Loucy (cell line): ENCODE measurements around the gene ZNF44.

Experiments
- H2AFZ ChIP-seq: fragments of 200-600 bp; sonication (generic); 2 replicates; pipeline ENCODE4 v1.6.0; 2016; ENCODE audit warnings: antibody characterized with exemption, mild to moderate bottlenecking, low read length, moderate library complexity
- H3F3A ChIP-seq: fragments of 200-600 bp; 2 replicates; pipeline ENCODE4 v1.6.0; 2016; ENCODE audit warnings: antibody characterized with exemption, low read depth, mild to moderate bottlenecking
- H3K27me3 ChIP-seq: fragments of 200-600 bp; sonication (generic); 2 replicates; pipeline ENCODE4 v1.6.1; 2014; ENCODE audit warnings: low read length, mild to moderate bottlenecking; ENCODE audit not compliant: insufficient read depth, poor library complexity, severe bottlenecking
- H3K36me3 ChIP-seq: fragments of 200-600 bp; sonication (generic); 2 replicates; pipeline ENCODE4 v1.6.1; 2016; ENCODE audit warnings: low read length; ENCODE audit not compliant: insufficient read depth
- H3K4me1 ChIP-seq: fragments of 200-600 bp; sonication (generic); 2 replicates; pipeline ENCODE4 v1.5.1; 2014; ENCODE audit warnings: low read length, mild to moderate bottlenecking; ENCODE audit not compliant: insufficient read depth, poor library complexity, severe bottlenecking
- H3K4me2 ChIP-seq: fragments of 200-600 bp; sonication (generic); 2 replicates; pipeline ENCODE4 v1.6.0; 2014; ENCODE audit warnings: antibody characterized with exemption, low read length, low read depth, mild to moderate bottlenecking; ENCODE audit not compliant: poor library complexity, severe bottlenecking
- H3K4me3 ChIP-seq: fragments of 200-600 bp; sonication (generic); 2 replicates; pipeline ENCODE4 v1.5.1; 2014; ENCODE audit warnings: low read length, mild to moderate bottlenecking, mixed read lengths; ENCODE audit not compliant: poor library complexity, severe bottlenecking
- H3K79me2 ChIP-seq: fragments of 200-600 bp; sonication (generic); 2 replicates; pipeline ENCODE4 v1.6.1; 2014; ENCODE audit warnings: low read length; ENCODE audit not compliant: insufficient read depth
- H3K9ac ChIP-seq: fragments of 200-600 bp; sonication (generic); 2 replicates; pipeline ENCODE4 v1.6.0; 2014; ENCODE audit warnings: mild to moderate bottlenecking, low read depth, low read length, moderate library complexity; ENCODE audit not compliant: poor library complexity, severe bottlenecking
- H3K9me2 ChIP-seq: fragments of 200-600 bp; sonication (generic); replicated peaks from 2 replicates; pipeline ENCODE4 v1.6.1; 2016; ENCODE audit warnings: low read depth, low read length, mixed read lengths
- H3K9me3 ChIP-seq: fragments of 200-600 bp; sonication (generic); 2 replicates; pipeline ENCODE4 v1.6.1; 2014; ENCODE audit warnings: mild to moderate bottlenecking, antibody characterized with exemption, low read length, low read depth; ENCODE audit not compliant: insufficient read depth
- H4K20me1 ChIP-seq: fragments of 200-600 bp; sonication (generic); 2 replicates; pipeline ENCODE4 v1.6.0; 2014; ENCODE audit warnings: antibody characterized with exemption, low read length, mild to moderate bottlenecking; ENCODE audit not compliant: insufficient read depth, poor library complexity, severe bottlenecking
- EZH2phosphoT487 ChIP-seq: fragments of 200-600 bp; IDR thresholded peaks from 2 replicates; pipeline ENCODE4 v1.6.1; 2018; ENCODE audit warnings: antibody characterized with exemption, mild to moderate bottlenecking, moderate library complexity, borderline replicate concordance
- TF ChIP-seq, protein P1 (sequence below): fragments of 200-600 bp; sonication (generic); conservative IDR thresholded peaks from 2 replicates; pipeline ENCODE4 v1.5.1; 2014; ENCODE audit warnings: mild to moderate bottlenecking, antibody characterized with exemption, low read length

ZNF44 gene

GRCh38 chr19:12229990-12230389, 64.7 kb downstream of the ZNF44 start:
- H3K4me1 ChIP-seq: no peaks in the 10 kb centered on the region
- TF ChIP-seq, protein P1, sequence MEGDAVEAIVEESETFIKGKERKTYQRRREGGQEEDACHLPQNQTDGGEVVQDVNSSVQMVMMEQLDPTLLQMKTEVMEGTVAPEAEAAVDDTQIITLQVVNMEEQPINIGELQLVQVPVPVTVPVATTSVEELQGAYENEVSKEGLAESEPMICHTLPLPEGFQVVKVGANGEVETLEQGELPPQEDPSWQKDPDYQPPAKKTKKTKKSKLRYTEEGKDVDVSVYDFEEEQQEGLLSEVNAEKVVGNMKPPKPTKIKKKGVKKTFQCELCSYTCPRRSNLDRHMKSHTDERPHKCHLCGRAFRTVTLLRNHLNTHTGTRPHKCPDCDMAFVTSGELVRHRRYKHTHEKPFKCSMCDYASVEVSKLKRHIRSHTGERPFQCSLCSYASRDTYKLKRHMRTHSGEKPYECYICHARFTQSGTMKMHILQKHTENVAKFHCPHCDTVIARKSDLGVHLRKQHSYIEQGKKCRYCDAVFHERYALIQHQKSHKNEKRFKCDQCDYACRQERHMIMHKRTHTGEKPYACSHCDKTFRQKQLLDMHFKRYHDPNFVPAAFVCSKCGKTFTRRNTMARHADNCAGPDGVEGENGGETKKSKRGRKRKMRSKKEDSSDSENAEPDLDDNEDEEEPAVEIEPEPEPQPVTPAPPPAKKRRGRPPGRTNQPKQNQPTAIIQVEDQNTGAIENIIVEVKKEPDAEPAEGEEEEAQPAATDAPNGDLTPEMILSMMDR: no peak
- no peak for TF ChIP-seq EZH2phosphoT487
- H3K9ac ChIP-seq: no peak overlapping the region
- no peak overlapping the region for H3K4me2 ChIP-seq
- H3K27me3 ChIP-seq: no peaks in the 10 kb centered on the region
- no peaks in the 10 kb centered on the region for H4K20me1 ChIP-seq
- H3K9me3 ChIP-seq: no peaks in the 10 kb centered on the region
- H3F3A ChIP-seq: no peaks in the 10 kb centered on the region
- no peak overlapping the region for H3K4me3 ChIP-seq
- H3K9me2 ChIP-seq: no peaks in the 10 kb centered on the region
- H2AFZ ChIP-seq: no peak overlapping the region
- H3K36me3 ChIP-seq: no peaks in the 10 kb centered on the region
- H3K79me2 ChIP-seq: no peaks in the 10 kb centered on the region

DNA sequence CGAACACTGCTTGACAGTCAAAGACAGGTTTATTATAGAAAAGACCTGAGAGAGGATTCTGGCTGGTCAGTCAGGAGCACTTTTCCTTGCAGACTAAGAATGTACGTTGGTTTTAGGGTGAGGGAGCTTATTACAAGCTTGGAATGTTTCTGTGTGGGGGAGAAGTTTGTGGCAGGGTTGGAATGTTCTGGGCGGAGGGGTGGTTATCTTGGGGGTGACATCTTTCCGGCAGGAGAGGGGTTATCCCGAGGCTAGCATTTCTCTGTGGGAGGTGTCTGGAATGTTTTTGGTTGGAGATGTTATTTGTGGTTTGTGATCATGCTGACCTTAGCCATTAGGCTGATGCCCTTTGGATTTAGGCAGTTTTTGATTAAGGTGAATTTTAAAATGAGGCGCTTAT, 70.0 kb downstream of the ZNF44 start:
- Histone ChIP-seq H3K4me2 (no peak overlapping the region), H3K27me3 (no peaks in the 10 kb centered on the region), H3K9ac (no peak overlapping the region), H3K9me3 (no peaks in the 10 kb centered on the region), H3K36me3 (no peaks in the 10 kb centered on the region), H3K79me2 (no peaks in the 10 kb centered on the region), H3K9me2 (no peaks in the 10 kb centered on the region), H4K20me1 (no peaks in the 10 kb centered on the region), H3K4me3 (no peak overlapping the region), H3F3A (no peaks in the 10 kb centered on the region), H3K4me1 (no peaks in the 10 kb centered on the region), H2AFZ (no peak overlapping the region)
- TF ChIP-seq, protein P1: no peak
- TF ChIP-seq EZH2phosphoT487: no peak

GRCh38 chr19:12222980-12223630, 71.6 kb downstream of the ZNF44 start:
- Histone ChIP-seq H3K4me1 (no peaks in the 10 kb centered on the region), H3F3A (no peaks in the 10 kb centered on the region), H3K9ac (no peak overlapping the region), H3K4me3 (no peak overlapping the region), H4K20me1 (no peaks in the 10 kb centered on the region), H2AFZ (no peak overlapping the region), H3K27me3 (no peaks in the 10 kb centered on the region), H3K36me3 (no peaks in the 10 kb centered on the region), H3K9me2 (no peaks in the 10 kb centered on the region), H3K79me2 (no peaks in the 10 kb centered on the region), H3K4me2 (no peak overlapping the region), H3K9me3 (no peaks in the 10 kb centered on the region; the same call in 1 of the 2 replicates)
- TF ChIP-seq EZH2phosphoT487: no peak
- TF ChIP-seq, protein P1: no peak
